ENCODE measurements around the gene HBE1.

GRCh38 chr11:5288108-5288905, 18.6 kb upstream of the HBE1 start:
- TF ChIP-seq, protein P1, sequence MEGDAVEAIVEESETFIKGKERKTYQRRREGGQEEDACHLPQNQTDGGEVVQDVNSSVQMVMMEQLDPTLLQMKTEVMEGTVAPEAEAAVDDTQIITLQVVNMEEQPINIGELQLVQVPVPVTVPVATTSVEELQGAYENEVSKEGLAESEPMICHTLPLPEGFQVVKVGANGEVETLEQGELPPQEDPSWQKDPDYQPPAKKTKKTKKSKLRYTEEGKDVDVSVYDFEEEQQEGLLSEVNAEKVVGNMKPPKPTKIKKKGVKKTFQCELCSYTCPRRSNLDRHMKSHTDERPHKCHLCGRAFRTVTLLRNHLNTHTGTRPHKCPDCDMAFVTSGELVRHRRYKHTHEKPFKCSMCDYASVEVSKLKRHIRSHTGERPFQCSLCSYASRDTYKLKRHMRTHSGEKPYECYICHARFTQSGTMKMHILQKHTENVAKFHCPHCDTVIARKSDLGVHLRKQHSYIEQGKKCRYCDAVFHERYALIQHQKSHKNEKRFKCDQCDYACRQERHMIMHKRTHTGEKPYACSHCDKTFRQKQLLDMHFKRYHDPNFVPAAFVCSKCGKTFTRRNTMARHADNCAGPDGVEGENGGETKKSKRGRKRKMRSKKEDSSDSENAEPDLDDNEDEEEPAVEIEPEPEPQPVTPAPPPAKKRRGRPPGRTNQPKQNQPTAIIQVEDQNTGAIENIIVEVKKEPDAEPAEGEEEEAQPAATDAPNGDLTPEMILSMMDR (IDR thresholded peaks at IDR 0.05), result no peak
- TF ChIP-seq SIN3A (IDR thresholded peaks at IDR 0.05; ENCODE audit: borderline replicate concordance, insufficient read depth, low read depth, low read length), result no peak

Measured in Panc1 (cell line).